ENCODE results near the gene MYO1D.

Gene MYO1D

GRCh38 chr17:32820440-32820839 is 56.5 kb downstream of the MYO1D start:
- H3K27me3 ChIP-seq (ENCODE audit: control insufficient read depth in 1 of 2, insufficient read depth in 2 of 2, low read length in 2 of 2), result no peaks in the 10 kb centered on the region
- H3K4me1 ChIP-seq (ENCODE audit: control insufficient read depth, insufficient read depth, low read length), result no peaks in the 10 kb centered on the region
- H3K27ac ChIP-seq (ENCODE audit: low read length), result no peak overlapping the region
- H3K36me3 ChIP-seq (ENCODE audit: control insufficient read depth in 2 of 2, insufficient read depth in 2 of 2, low read length in 2 of 2), result no peaks in the 10 kb centered on the region
- no peak overlapping the region for H3K9ac ChIP-seq (ENCODE audit: low read length in 2 of 2)
- no peaks in the 10 kb centered on the region for H3K9me3 ChIP-seq (ENCODE audit: control insufficient read depth in 2 of 2, low read length in 2 of 2)
- H3K4me3 ChIP-seq (ENCODE audit: low read length in 2 of 2), result no peak overlapping the region

- Histone ChIP-seq H3K9me3 (ENCODE audit: control insufficient read depth in 2 of 2, low read length in 2 of 2) (no peaks in the 10 kb centered on the region), H3K27ac (ENCODE audit: low read length) (no peak overlapping the region), H3K9ac (ENCODE audit: low read length in 2 of 2) (no peak overlapping the region), H3K36me3 (ENCODE audit: control insufficient read depth in 2 of 2, insufficient read depth in 2 of 2, low read length in 2 of 2) (no peaks in the 10 kb centered on the region), H3K27me3 (ENCODE audit: control insufficient read depth in 1 of 2, insufficient read depth in 2 of 2, low read length in 2 of 2) (no peaks in the 10 kb centered on the region), H3K4me1 (ENCODE audit: control insufficient read depth, insufficient read depth, low read length) (no peaks in the 10 kb centered on the region), H3K4me3 (ENCODE audit: low read length in 2 of 2) (no peak overlapping the region)
Observed at GRCh38 chr17:32819787-32820186, 57.1 kb downstream of the MYO1D start.

GRCh38 chr17:32819035-32819434 is 57.9 kb downstream of the MYO1D start:
- H3K4me3 ChIP-seq (ENCODE audit: low read length in 2 of 2), result peak overlapping the region in 1 of 2 donors; percentile 36

GRCh38 chr17:32815460-32815859 is 61.5 kb downstream of the MYO1D start:
- H3K9ac ChIP-seq (ENCODE audit: low read length in 2 of 2), result no peak overlapping the region
- H3K27ac ChIP-seq (ENCODE audit: low read length), result no peak overlapping the region
- H3K9me3 ChIP-seq (ENCODE audit: control insufficient read depth in 2 of 2, low read length in 2 of 2), result no peaks in the 10 kb centered on the region
- no peaks in the 10 kb centered on the region for H3K27me3 ChIP-seq (ENCODE audit: control insufficient read depth in 1 of 2, insufficient read depth in 2 of 2, low read length in 2 of 2)
- no peaks in the 10 kb centered on the region for H3K36me3 ChIP-seq (ENCODE audit: control insufficient read depth in 2 of 2, insufficient read depth in 2 of 2, low read length in 2 of 2)
- H3K4me3 ChIP-seq (ENCODE audit: low read length in 2 of 2), result no peak overlapping the region
- no peaks in the 10 kb centered on the region for H3K4me1 ChIP-seq (ENCODE audit: control insufficient read depth, insufficient read depth, low read length)

More at GRCh38 chr17:32819035-32819434, 57.9 kb downstream of the MYO1D start:
- no peaks in the 10 kb centered on the region for H3K27me3 ChIP-seq (ENCODE audit: control insufficient read depth in 1 of 2, insufficient read depth in 2 of 2, low read length in 2 of 2)
- H3K27ac ChIP-seq (ENCODE audit: low read length), result no peak overlapping the region
- H3K9ac ChIP-seq (ENCODE audit: low read length in 2 of 2), result no peak overlapping the region
- no peaks in the 10 kb centered on the region for H3K4me1 ChIP-seq (ENCODE audit: control insufficient read depth, insufficient read depth, low read length)
- no peaks in the 10 kb centered on the region for H3K9me3 ChIP-seq (ENCODE audit: control insufficient read depth in 2 of 2, low read length in 2 of 2)
- no peaks in the 10 kb centered on the region for H3K36me3 ChIP-seq (ENCODE audit: control insufficient read depth in 2 of 2, insufficient read depth in 2 of 2, low read length in 2 of 2)

- H3K36me3 ChIP-seq (ENCODE audit: control insufficient read depth in 2 of 2, insufficient read depth in 2 of 2, low read length in 2 of 2), result no peaks in the 10 kb centered on the region
- H3K9ac ChIP-seq (ENCODE audit: low read length in 2 of 2), result no peak overlapping the region
- H3K4me3 ChIP-seq (ENCODE audit: low read length in 2 of 2), result no peak overlapping the region
- no peaks in the 10 kb centered on the region for H3K9me3 ChIP-seq (ENCODE audit: control insufficient read depth in 2 of 2, low read length in 2 of 2)
- no peaks in the 10 kb centered on the region for H3K27me3 ChIP-seq (ENCODE audit: control insufficient read depth in 1 of 2, insufficient read depth in 2 of 2, low read length in 2 of 2)
- no peak overlapping the region for H3K27ac ChIP-seq (ENCODE audit: low read length)
- no peaks in the 10 kb centered on the region for H3K4me1 ChIP-seq (ENCODE audit: control insufficient read depth, insufficient read depth, low read length)
Observed at GRCh38 chr17:32814836-32815235, 62.1 kb downstream of the MYO1D start.

- H3K27ac ChIP-seq (ENCODE audit: low read length), result no peak overlapping the region
- H3K27me3 ChIP-seq (ENCODE audit: control insufficient read depth in 1 of 2, insufficient read depth in 2 of 2, low read length in 2 of 2), result no peaks in the 10 kb centered on the region
- H3K9ac ChIP-seq (ENCODE audit: low read length in 2 of 2), result no peak overlapping the region
- H3K4me3 ChIP-seq (ENCODE audit: low read length in 2 of 2), result no peak overlapping the region
- no peaks in the 10 kb centered on the region for H3K36me3 ChIP-seq (ENCODE audit: control insufficient read depth in 2 of 2, insufficient read depth in 2 of 2, low read length in 2 of 2)
- H3K4me1 ChIP-seq (ENCODE audit: control insufficient read depth, insufficient read depth, low read length), result no peaks in the 10 kb centered on the region
- H3K9me3 ChIP-seq (ENCODE audit: control insufficient read depth in 2 of 2, low read length in 2 of 2), result no peaks in the 10 kb centered on the region
Observed at GRCh38 chr17:32813021-32813420, 63.9 kb downstream of the MYO1D start.

- Histone ChIP-seq H3K36me3 (ENCODE audit: control insufficient read depth in 2 of 2, insufficient read depth in 2 of 2, low read length in 2 of 2) (no peaks in the 10 kb centered on the region), H3K9ac (ENCODE audit: low read length in 2 of 2) (no peak overlapping the region), H3K27ac (ENCODE audit: low read length) (no peak overlapping the region), H3K4me1 (ENCODE audit: control insufficient read depth, insufficient read depth, low read length) (no peaks in the 10 kb centered on the region), H3K4me3 (ENCODE audit: low read length in 2 of 2) (no peak overlapping the region), H3K9me3 (ENCODE audit: control insufficient read depth in 2 of 2, low read length in 2 of 2) (no peaks in the 10 kb centered on the region), H3K27me3 (ENCODE audit: control insufficient read depth in 1 of 2, insufficient read depth in 2 of 2, low read length in 2 of 2) (no peaks in the 10 kb centered on the region)
Observed at GRCh38 chr17:32810690-32811089, 66.2 kb downstream of the MYO1D start.

GRCh38 chr17:32807577-32807976 is 69.3 kb downstream of the MYO1D start:
- no peak overlapping the region for H3K27ac ChIP-seq (ENCODE audit: low read length)
- no peaks in the 10 kb centered on the region for H3K36me3 ChIP-seq (ENCODE audit: control insufficient read depth in 2 of 2, insufficient read depth in 2 of 2, low read length in 2 of 2)
- no peaks in the 10 kb centered on the region for H3K4me1 ChIP-seq (ENCODE audit: control insufficient read depth, insufficient read depth, low read length)
- H3K9me3 ChIP-seq (ENCODE audit: control insufficient read depth in 2 of 2, low read length in 2 of 2), result no peaks in the 10 kb centered on the region
- H3K9ac ChIP-seq (ENCODE audit: low read length in 2 of 2), result no peak overlapping the region
- no peaks in the 10 kb centered on the region for H3K27me3 ChIP-seq (ENCODE audit: control insufficient read depth in 1 of 2, insufficient read depth in 2 of 2, low read length in 2 of 2)
- no peak overlapping the region for H3K4me3 ChIP-seq (ENCODE audit: low read length in 2 of 2)

GRCh38 chr17:32806646-32807045 is 70.3 kb downstream of the MYO1D start:
- Histone ChIP-seq H3K9ac (ENCODE audit: low read length in 2 of 2) (no peak overlapping the region), H3K27me3 (ENCODE audit: control insufficient read depth in 1 of 2, insufficient read depth in 2 of 2, low read length in 2 of 2) (no peaks in the 10 kb centered on the region), H3K9me3 (ENCODE audit: control insufficient read depth in 2 of 2, low read length in 2 of 2) (no peaks in the 10 kb centered on the region), H3K4me1 (ENCODE audit: control insufficient read depth, insufficient read depth, low read length) (no peaks in the 10 kb centered on the region), H3K27ac (ENCODE audit: low read length) (no peak overlapping the region), H3K36me3 (ENCODE audit: control insufficient read depth in 2 of 2, insufficient read depth in 2 of 2, low read length in 2 of 2) (no peaks in the 10 kb centered on the region), H3K4me3 (ENCODE audit: low read length in 2 of 2) (no peak overlapping the region)

GRCh38 chr17:32805029-32805976 is 71.6 kb downstream of the MYO1D start:
- no peak overlapping the region for H3K9ac ChIP-seq (ENCODE audit: low read length in 2 of 2)
- no peaks in the 10 kb centered on the region for H3K9me3 ChIP-seq (ENCODE audit: control insufficient read depth in 2 of 2, low read length in 2 of 2)
- no peaks in the 10 kb centered on the region for H3K4me1 ChIP-seq (ENCODE audit: control insufficient read depth, insufficient read depth, low read length)
- H3K4me3 ChIP-seq (ENCODE audit: low read length in 2 of 2), result no peak overlapping the region
- no peaks in the 10 kb centered on the region for H3K36me3 ChIP-seq (ENCODE audit: control insufficient read depth in 2 of 2, insufficient read depth in 2 of 2, low read length in 2 of 2)
- no peak overlapping the region for H3K27ac ChIP-seq (ENCODE audit: low read length)
- no peaks in the 10 kb centered on the region for H3K27me3 ChIP-seq (ENCODE audit: control insufficient read depth in 1 of 2, insufficient read depth in 2 of 2, low read length in 2 of 2)

GRCh38 chr17:32803544-32803943 is 73.4 kb downstream of the MYO1D start:
- H3K9me3 ChIP-seq (ENCODE audit: control insufficient read depth in 2 of 2, low read length in 2 of 2), result no peaks in the 10 kb centered on the region
- no peaks in the 10 kb centered on the region for H3K4me1 ChIP-seq (ENCODE audit: control insufficient read depth, insufficient read depth, low read length)
- no peak overlapping the region for H3K27ac ChIP-seq (ENCODE audit: low read length)
- no peak overlapping the region for H3K9ac ChIP-seq (ENCODE audit: low read length in 2 of 2)
- no peak overlapping the region for H3K4me3 ChIP-seq (ENCODE audit: low read length in 2 of 2)
- H3K36me3 ChIP-seq (ENCODE audit: control insufficient read depth in 2 of 2, insufficient read depth in 2 of 2, low read length in 2 of 2), result no peaks in the 10 kb centered on the region
- H3K27me3 ChIP-seq (ENCODE audit: control insufficient read depth in 1 of 2, insufficient read depth in 2 of 2, low read length in 2 of 2), result no peaks in the 10 kb centered on the region
